K562 (cell line): Measurements from ENCODE around the gene RHCG. TPM values are rescaled to one million over a fixed set of nuclear protein-coding genes. Genes with fewer than 3 reads are reported as not detected.

Experiments
- BCOR ChIP-seq: fragments of 450-650 bp; IDR thresholded peaks from 2 replicates; pipeline ENCODE4 v1.6.1; 2016
- CBFA2T2 ChIP-seq: fragments of 450-650 bp; conservative IDR thresholded peaks from 2 replicates; pipeline ENCODE4 v1.6.1; 2017; ENCODE audit warnings: mild to moderate bottlenecking
- FUS ChIP-seq: fragments of 200-400 bp; formaldehyde crosslinking; optimal IDR thresholded peaks from 2 replicates; pipeline ENCODE3; 2017; ENCODE audit warnings: low read depth, low read length
- HCFC1 ChIP-seq: IDR thresholded peaks from 2 replicates; pipeline ENCODE4 v1.6.1; 2012; ENCODE audit warnings: low read depth, low read length, improper control_type of control experiment
- KDM4B ChIP-seq, 2 experiments: fragments of 450-650 bp in 1 of 2; sonication (generic) in 1 of 2; IDR thresholded peaks; 2 replicates each; pipeline ENCODE4 v1.6.1; 2016 to 2017; ENCODE audit warnings: borderline replicate concordance in 2 of 2, antibody characterized with exemption in 1 of 2, low read depth in 1 of 2, mild to moderate bottlenecking in 1 of 2
- RB1 ChIP-seq: fragments of 450-650 bp; IDR thresholded peaks from 2 replicates; pipeline ENCODE4 v1.6.1; 2017; ENCODE audit warnings: low read depth, mild to moderate bottlenecking
- ZNF311 ChIP-seq: fragments of 250-450 bp; sonication (Bioruptor Pico); IDR thresholded peaks from 2 replicates; pipeline ENCODE4 v1.4.0; 2020; ENCODE audit warnings: mild to moderate bottlenecking, moderate library complexity
- polyA plus RNA-seq, 8 experiments: library from polyadenylated mRNA; depleted of rRNA in 4 of 8; stranded (reverse) in 5 of 8; unstranded in 3 of 8; fragments of >200 nt; fragmentation: Nextera tagmentation in 2 of 8; fragmentation: Illumina TruSeq in 1 of 8; extraction: Ambion mirVana in 2 of 8; extraction: Trizol in 1 of 8; gene quantifications; 2 replicates each; pipeline versions ENCODE4 v1.2.1 to v1.2.3, GENCODE V29; 2011 to 2014; ENCODE audit warnings: inconsistent platforms in 1 of 8, missing spikeins in 1 of 8
- total RNA-seq, 7 experiments: library from RNA; depleted of rRNA in 6 of 7; stranded (reverse); fragments of >200 nt in 6 of 7; fragmentation: Illumina TruSeq in 2 of 7; extraction: Trizol in 2 of 7; gene quantifications; 2 replicates each; pipeline versions ENCODE4 v1.2.1 to v1.2.3, GENCODE V29; 2011 to 2021; ENCODE audit warnings: low replicate concordance in 1 of 7
- TF ChIP-seq, protein P1 (sequence below): sonication (generic); formaldehyde crosslinking; IDR thresholded peaks from 2 replicates; pipeline ENCODE4 v1.8.0; 2023; ENCODE audit warnings: mild to moderate bottlenecking, missing genetic modification reagents
- TF ChIP-seq, protein P2 (sequence below): fragments of 250-450 bp; sonication (Bioruptor Pico); IDR thresholded peaks from 2 replicates; pipeline ENCODE4 v1.5.1; 2021; ENCODE audit warnings: mild to moderate bottlenecking

Gene RHCG
- total and polyA plus RNA-seq, 9 of the 15 experiments (the other 6 are each of a cell fraction or from before 2014, with no cell fraction given) = not detected

DNA sequence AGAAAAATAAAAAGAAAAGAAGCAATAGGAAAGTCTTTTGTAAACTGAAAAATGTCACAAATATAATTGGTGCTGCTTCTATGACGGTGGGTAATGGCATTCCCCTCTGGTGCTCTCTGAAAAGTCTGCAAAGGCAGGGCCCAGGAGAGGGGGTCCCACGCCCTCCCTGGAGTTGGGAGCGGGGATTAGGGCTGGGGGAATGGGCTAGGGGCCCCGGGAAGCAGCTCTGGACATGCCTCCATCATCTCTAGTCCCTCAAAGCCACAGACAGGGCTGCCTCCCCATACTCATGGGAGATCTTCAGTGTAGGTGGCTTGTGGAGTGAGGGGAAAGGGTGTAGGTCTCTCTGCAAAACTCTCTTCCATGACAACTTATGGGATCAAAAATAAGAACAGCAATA is 7.8 kb upstream of the RHCG start (continued):
- TF ChIP-seq, protein P1, sequence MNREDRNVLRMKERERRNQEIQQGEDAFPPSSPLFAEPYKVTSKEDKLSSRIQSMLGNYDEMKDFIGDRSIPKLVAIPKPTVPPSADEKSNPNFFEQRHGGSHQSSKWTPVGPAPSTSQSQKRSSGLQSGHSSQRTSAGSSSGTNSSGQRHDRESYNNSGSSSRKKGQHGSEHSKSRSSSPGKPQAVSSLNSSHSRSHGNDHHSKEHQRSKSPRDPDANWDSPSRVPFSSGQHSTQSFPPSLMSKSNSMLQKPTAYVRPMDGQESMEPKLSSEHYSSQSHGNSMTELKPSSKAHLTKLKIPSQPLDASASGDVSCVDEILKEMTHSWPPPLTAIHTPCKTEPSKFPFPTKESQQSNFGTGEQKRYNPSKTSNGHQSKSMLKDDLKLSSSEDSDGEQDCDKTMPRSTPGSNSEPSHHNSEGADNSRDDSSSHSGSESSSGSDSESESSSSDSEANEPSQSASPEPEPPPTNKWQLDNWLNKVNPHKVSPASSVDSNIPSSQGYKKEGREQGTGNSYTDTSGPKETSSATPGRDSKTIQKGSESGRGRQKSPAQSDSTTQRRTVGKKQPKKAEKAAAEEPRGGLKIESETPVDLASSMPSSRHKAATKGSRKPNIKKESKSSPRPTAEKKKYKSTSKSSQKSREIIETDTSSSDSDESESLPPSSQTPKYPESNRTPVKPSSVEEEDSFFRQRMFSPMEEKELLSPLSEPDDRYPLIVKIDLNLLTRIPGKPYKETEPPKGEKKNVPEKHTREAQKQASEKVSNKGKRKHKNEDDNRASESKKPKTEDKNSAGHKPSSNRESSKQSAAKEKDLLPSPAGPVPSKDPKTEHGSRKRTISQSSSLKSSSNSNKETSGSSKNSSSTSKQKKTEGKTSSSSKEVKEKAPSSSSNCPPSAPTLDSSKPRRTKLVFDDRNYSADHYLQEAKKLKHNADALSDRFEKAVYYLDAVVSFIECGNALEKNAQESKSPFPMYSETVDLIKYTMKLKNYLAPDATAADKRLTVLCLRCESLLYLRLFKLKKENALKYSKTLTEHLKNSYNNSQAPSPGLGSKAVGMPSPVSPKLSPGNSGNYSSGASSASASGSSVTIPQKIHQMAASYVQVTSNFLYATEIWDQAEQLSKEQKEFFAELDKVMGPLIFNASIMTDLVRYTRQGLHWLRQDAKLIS (CRISPR knock-in tag) = no peak
- TF ChIP-seq ZNF311 (CRISPR knock-in tag) (no peak), KDM4B (IDR thresholded peaks at IDR 0.05; ENCODE audit: borderline replicate concordance in 2 of 2, low read depth in 1 of 2) (no peak), RB1 (no peak), BCOR (no peak), FUS (no peak), HCFC1 (no peak), CBFA2T2 (no peak)
- TF ChIP-seq, protein P2, sequence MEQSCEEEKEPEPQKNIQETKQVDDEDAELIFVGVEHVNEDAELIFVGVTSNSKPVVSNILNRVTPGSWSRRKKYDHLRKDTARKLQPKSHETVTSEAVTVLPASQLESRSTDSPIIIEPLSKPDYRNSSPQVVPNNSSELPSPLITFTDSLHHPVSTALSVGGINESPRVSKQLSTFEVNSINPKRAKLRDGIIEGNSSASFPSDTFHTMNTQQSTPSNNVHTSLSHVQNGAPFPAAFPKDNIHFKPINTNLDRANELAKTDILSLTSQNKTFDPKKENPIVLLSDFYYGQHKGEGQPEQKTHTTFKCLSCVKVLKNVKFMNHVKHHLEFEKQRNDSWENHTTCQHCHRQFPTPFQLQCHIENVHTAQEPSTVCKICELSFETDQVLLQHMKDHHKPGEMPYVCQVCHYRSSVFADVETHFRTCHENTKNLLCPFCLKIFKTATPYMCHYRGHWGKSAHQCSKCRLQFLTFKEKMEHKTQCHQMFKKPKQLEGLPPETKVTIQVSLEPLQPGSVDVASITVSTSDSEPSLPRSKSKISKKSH = no peak
